Stimulated activated CD8-positive, alpha-beta memory T cell treated with anti-CD3 and anti-CD28 coated beads, Interleukin-2, amount 100 ng/mL, for 48 hours (primary cell): ENCODE results near the gene AGMO.

ENCODE experiments used
- DNase-seq, 2 donors: peaks; one replicate each; pipeline ENCODE4 v3.0.0-alpha.2; 2020; ENCODE audit warnings: low read depth in 2 of 2

Gene AGMO

DNA sequence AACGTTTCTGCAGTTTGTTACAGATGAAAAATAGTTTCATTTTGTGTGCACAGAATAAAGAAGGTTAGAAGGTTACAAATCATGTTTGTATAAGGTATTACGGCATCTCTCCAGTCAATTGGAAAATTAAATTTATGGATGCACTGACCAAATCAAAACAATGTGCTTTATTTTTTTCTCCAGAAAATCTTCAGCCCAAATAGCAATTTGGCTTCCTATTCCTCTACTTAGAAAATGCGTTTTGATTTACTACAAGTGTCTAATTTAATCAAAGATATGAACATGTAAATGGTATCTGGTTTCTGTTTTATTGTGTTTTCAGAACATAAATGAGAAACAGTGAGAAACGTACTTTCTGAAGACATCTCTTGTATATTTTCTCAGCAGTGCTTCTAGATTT is 63.4 kb downstream of the AGMO start:
- DNase-seq = no peak

DNA sequence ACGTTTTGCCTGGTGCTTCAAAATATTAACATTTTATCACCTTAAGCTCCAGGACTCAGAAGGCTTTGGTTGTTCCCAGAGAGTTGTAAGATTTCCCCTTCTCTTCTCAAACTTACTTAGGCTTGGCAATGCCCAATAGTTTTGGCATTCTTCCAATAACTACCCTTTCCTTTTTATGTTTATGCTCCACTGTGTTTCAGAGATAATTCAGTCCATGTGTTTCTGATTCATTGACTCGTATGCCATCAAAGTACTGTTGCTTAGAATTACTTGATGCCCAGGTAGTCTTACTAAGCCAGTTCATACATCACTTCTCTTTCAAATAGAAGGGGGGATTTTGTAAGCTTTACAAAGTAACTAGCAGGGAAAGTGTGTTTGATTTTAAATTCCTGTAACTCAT is 66.6 kb downstream of the AGMO start:
- DNase-seq = no peak

DNA sequence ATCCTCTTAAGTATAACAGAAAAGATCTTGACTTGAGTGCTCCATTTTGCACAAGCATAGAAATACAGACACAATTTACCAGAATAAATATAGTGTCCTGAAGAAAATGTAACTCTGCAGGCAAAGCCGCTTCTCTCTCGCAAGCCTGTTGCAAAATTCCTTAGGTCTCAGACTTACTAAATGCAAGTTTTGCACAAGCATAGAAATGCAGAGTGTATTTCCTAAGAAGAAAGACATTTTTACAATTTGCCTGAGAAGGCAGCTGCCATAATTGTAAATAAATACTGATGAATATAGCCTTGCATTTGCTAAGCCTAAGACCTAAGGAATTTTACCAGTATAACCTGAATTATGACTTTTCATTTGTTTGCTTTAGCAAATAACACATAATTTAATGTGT is 67.1 kb downstream of the AGMO start:
- DNase-seq = no peak

DNA sequence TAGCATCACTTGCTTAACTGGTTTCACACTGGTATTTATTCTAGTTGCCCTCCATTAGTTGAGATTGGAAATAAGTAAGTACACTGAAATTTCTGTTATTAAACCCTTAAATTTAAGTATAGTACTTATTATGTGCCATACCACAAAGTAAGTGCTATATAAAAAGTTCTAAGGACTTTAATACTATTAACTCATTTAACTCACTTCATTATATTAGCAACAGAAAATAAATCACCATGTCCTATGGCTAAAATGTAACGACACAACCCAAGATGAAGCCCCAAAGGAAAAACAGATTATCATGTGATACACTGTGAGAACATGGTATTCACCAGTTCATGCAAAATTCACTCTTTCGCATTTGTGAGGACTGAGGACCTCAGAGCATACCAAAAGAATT is 70.5 kb downstream of the AGMO start:
- DNase-seq = no peak

DNA sequence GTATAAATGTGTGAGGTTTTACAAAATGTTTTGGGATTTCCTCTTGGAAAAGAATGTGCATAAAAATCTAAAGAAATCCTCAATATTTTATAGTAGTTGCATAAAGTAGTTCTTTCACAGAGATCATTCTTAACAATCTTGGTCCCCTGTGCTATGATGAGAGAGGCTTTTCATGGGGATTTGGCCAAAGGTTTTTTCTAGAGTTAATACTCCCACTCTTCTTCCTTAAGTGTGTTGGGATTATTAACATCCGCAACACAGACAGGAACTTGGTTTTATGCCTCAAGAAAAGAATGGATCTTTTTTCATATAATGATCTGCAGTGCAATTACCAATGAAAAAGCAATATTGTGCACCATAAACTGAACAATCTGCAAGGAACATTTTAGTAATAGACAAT is 71.5 kb downstream of the AGMO start:
- DNase-seq = no peak

DNA sequence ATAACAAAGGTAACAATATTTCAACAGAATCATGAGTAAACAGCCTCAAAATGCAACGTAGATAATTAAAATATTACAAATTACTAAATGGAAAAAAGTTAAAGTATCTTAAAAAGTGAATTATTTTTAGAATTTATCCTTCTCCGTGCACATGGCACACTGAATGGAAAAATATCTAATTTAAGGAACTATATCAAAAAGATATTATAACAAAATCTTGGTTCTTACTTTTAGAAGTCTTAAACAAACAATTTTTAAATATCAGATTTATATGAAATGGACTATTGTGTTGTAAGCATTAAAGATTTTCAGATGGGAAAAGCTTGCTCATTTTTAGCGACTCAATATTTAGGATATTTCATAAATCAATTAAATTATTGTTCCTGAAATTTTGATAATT is 72.0 kb downstream of the AGMO start:
- no peak for DNase-seq

DNA sequence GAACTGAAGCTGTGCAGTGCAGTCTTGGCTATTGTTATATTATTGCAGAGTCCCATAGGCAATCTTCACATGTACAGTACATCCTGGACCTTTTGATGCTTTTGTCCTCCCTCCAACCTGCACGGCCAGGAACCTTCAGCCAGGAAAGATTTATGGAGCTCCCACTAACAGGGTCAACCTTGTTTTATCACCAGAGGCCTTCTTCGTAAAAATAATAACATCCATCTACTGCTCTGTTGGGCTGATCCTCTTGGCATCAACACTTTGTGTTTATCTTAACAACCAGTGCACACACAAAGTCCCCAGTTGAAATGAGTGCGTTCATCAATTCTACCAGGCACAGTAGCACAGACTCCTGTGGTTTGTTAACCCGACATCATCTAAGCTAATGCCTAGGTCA is 72.4 kb downstream of the AGMO start:
- DNase-seq = no peak

DNA sequence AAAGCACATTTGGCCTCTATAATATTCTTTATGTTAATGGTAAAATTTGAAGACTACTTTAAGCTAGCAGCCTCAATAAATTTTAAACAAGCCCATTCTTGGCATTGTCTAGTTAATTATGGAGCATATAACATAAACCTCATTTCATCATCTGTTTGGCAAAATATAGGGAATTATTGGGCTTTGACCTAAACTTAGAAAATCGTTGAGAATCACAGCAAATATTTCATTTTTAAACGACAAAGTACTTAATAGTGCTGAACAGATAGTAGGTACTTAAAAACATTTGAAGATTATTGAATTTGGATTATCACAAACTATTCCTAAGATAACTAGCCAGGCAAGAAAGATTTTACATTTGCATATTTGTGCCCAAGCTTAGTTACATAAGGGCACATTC is 73.4 kb downstream of the AGMO start:
- DNase-seq = no peak

DNA sequence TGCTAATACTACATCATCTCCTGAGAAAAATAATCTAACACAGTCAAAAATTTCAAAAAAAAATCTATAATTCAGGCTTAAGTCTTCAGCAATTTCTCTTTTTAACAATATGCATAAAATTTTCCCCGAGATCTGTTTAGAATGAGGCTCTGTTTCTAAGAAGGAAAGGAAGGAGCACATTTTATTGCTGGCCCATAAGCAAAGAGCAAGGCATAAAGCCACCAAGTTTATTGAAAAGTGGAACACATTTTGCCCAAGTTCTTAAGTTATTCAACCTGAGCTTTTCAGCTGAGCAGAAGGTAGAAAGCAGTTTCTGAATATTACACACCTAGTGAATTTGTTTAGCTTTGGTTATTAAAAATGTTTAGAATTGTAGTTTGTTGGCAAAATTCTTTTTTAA is 73.9 kb downstream of the AGMO start:
- DNase-seq = no peak

DNA sequence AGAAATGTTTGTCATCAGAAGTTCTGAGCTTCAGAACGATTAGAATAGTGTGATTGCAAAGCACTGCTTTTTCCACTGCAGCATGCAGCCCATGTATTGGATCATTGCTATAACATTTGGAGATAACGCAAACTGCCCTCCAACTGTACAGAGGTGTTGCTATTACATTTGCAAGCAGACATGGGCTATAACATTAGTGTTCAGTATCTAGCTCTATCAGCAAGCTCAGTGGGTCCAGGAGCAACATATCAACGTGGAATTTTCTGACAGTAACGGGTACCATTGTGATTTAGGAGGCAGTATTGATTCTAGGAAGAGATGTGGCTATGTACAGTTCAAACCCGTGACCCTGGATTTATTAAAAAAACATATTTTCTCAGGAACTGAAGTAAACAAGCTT is 75.8 kb downstream of the AGMO start:
- DNase-seq = no peak

DNA sequence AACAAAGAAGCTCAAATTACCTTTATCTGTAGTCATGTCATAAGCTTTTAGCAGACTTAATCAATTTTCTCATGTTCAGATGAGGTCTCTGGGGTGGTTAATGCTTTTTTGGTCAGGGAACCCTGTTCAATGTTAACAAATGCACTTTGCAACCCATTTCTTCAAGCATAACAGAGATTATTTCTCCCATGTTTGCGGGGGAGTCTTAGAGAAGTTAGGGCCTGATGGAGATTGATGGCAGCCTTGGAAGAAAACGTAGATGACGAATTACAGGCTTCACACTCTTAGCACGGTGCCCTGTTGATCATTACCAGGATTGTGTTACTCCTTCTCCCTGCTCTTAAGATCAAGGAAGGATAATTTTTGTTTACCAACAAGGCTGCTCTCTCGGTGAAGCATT is 76.4 kb downstream of the AGMO start:
- DNase-seq = no peak

DNA sequence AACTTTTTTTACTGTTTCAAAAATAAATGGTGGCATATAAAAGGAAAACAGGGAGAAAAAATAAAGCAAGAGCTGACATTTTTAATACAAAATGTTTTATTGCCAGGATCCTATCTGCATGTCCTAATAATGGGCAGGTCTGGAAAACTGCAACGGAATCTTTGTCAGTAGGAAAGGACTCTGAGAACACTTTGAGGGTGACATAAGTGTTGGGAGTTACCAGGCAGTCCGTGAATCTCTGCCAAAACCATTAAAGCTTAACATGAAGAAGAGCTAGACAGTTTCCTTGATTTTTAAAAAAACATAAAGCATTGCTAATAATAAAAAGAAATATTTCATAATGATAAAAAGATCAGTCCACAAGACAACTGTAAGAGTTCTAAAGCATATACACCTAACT is 80.7 kb downstream of the AGMO start:
- DNase-seq = no peak

DNA sequence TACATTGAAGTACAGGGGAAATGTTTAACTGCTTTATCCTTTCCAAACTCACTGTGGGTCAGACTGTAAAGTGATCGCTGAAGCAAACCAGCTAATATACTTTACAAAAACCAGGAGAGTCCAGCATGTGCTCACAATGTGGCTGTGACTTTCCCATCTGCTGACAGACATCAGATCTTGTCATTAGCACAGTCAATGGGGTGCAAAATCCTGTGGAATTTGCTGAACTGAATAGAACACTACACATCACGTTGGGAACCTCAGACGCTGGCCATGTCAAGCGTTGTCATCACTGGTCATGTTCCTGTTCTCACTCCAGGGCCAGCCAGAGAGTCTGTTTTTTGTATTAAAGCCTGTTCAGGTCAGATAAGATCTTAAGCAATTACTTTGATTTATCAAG is 83.4 kb downstream of the AGMO start:
- no peak for DNase-seq

DNA sequence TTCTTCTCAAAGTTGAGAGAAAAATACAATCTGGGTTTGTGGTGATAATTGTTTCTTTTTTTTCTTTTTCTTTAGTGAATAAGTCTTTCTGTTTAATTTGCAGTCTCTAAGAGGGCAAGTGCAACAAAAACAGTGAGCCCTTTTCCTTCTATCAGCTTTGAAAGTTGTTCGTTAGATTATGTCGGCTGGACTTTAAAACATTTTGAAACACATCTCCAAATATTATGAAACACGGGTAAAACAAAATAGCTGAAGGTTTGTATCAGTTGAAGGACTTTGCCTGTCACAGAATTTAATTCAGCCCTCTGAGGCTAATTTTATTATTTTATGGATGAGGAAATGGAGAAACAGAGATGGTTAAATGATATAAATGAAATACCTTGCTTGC is 85.3 kb downstream of the AGMO start:
- no peak for DNase-seq

DNA sequence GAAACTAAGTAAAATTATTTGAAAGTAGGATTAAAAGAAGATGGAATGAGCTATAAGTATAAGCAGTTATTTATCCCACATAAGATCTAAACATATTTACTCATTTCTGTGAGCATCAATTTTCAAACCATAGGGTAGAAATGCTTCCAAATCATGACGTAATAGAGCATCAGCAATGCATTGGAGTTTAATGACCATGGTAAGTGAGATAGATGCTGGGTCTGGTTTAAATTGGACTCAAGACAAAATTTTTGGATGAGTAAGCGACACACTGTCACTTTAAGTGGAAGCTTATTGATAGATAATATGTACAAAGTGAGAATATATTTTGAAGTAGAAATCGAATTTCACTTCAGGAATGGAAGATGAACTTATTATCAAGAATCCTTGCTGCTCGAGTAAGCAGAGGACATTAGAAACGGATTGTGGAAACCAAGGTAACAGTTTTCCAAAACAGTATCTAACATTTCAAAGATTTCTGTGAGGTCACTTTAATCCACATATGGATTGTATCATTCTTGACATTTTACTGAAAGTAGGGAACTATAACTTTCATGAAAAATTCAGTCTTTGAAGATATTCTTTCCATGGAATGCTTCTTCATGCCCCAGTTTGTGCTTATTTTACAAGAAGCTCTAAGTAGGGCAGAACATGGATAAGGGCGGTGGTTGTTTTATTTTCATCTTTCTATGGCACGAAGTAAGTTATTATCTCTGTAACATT is 85.8 kb downstream of the AGMO start:
- DNase-seq = no peak

DNA sequence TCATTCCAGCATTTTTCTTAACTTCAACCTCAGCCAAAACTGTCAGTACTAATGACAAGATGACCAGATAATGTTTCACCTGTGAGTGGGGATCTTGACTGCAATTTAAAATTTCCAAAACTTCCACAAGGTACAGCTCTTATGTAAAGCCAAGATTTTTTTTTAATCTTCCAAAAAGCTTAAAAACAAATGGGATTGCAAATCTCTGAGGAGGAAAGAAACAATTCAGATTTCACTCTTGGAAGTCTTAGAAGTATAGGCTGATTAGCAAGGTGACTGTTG is 90.2 kb downstream of the AGMO start:
- DNase-seq = no peak

DNA sequence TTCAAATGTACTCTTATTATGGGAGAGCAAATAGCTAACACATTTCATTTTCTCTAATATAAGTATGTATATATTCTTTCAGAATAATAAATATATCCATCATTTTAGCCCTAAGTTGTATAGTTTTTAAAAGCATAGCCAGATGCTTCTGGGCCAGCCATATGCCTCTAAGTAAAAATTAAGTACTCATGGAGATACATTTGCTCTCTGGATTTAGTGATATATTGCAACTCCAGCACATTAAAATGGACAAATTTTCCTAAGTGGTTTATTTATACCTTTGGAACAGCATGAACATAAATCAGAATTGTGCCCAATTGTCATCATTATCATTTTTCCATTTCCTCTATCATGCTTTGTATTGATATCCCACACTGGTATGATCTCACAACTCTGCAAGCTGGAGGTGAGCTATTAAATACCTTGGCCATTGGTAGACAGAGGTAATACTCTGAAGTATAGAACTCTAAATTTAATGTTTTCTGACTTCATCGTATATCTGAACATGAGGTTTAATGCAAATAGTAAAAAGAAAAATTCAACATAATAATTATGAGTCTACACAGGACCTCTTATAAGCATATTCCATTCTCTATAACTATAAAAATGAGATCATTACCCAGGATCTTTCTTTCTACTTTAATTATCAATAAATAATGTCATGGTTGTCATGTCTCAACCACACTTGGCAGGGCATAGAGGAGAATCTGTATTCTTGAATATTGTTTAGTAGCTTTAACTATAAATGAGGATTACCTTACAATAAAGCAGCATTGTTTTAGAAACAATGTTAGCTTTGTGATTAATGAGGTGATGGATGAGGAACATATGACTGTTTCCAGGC is 90.8 kb downstream of the AGMO start:
- no peak for DNase-seq

DNA sequence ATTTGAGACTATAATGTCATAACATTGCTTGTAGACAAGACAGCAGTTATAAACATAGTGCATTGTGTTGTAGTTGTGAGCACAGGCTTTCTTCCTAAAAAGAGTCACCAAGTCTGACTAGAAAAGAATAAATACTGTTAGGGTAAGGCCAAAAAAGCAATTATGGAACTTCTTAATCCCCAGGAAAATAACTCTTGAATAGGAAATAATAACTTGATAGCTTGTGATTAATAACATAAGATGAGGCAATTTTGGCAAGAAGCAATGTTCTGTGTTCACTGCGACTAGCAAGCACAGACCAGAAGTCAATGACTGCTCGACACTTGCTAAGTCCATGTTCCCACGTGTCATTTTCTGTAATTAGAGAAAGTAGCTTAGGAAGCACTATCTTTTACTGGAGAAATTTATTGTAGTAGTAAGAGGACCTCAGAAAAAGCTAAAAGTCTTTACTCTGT is 97.1 kb downstream of the AGMO start:
- DNase-seq = no peak

DNA sequence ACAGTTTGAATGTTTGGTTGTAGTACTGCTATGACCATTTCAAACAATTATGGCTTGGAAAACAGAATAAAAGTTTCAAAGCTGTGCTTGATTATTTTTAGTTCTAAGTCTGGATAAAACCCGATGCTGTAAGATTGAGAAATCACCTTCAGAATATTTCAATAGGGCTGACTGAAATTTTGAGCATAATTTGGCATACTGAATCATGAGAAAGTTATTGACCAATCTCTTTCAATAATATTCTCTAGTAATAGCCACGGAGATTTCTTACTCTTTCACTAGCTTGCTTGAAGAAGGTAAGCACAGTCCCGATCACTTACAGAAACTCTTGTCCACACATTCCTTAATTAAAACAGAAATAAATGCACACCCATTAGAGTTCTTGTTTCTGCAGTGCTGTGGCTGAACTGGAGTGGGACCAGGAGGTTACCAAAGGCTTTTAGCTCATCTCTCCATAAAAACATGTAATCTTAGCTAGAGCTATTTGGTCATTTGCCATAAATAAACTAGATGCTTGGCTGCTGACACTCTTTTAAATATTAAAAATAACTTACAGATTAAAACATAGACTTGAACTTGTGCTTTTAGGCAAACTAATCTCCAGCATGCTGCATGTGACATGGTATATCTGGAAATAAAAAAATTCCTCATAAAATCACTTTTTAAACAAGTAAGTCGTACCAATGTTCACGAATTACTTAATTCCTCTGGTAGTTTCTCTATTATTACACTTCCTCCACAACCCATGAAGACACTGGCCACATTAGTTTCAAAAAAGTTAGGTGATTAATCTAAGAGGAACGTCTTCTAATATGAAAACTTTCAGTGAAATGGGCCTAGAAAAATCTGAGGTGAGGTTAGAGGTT is 97.8 kb downstream of the AGMO start:
- DNase-seq = no peak

DNA sequence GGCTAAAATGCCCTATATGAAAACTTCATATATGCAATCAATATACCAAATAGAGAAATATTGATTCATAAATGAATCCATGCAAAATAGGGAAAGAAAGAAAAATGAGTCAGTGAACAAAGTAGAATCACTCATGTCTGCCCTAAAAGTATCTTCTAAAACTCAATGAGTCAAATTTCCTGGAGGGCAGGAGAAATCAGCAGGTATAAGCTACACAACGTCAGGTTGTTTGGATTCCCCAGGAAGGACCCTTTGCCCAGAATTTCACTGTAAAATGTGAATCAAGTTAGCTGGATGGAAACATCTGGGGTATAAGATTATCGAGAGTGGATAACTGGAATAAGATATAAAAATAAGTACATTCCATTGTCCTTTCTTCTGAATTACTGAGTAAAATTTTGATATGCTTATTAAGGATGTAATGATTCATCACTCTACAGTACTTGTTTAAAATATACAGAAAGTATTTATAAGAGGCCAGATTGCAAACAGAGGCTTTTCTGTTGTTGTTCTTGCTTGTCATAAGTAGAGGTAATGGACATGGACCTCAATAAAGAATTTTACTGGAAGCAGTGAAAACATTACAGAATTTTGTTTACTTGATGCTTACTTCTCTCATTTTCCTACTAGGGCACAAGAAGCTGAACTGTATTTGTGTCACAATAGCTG is 99.0 kb downstream of the AGMO start:
- no peak for DNase-seq

DNA sequence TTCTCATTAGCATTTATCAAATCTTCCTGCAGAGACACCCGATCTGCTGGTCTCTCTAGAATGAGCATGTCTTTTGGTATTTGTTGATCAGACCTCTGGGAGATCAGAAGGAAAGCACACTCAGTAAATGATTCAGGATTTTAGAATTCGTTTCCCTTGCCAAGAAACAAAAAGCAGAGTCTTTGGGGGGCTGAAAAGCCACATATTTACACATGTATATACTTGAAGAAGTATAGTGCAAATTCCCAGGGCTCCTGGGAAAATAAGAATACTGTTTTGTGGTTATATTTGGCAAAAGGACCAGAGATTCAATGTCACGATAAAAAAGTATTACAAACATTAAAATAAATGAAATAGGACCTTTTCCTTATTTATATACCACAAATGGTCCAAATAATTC is 100.2 kb downstream of the AGMO start:
- DNase-seq = no peak

DNA sequence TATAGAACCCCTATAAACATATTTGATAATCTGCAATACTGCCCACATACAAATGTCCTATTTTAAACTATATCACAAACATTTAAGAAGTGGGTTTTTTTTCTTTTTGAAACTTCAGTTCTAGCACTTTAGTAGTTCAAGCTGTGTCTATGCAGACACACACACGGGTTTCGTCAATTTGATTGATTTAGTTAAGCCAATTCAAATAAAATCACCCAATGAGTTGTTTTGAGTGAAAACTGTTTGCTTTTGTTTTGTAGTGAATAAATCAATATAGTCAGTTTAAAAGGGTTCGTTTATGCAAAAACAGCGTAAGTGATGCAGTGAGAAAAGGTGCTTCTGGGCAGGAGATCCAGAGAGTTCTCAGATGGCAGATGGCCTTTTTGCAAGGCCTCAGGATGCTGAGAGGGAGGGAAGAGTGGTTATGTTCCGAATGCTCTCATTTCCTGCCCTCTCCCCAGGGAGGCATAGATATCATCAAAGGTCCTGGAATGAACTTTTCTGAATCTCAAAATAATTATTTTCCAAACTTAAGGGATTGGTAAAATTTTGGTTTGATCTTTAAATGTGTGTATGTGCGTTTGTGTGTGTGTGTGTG is 102.7 kb downstream of the AGMO start:
- DNase-seq = no peak
